Smooth muscle cell (in vitro differentiated cells): Measurements from ENCODE around the gene PRKN. TPM values are rescaled to one million over a fixed set of nuclear protein-coding genes. Genes with fewer than 3 reads are reported as not detected.

ENCODE experiments used
- DNase-seq: peaks from one replicate; lab custom pipeline; 2025; ENCODE audit not compliant: unreplicated experiment; lab: John Stamatoyannopoulos, UW
- H2AFZ ChIP-seq: fragments of 200-600 bp; sonication (generic); 2 replicates; pipeline ENCODE4 v1.6.0; 2016; ENCODE audit warnings: antibody characterized with exemption, low read depth, mild to moderate bottlenecking
- H3F3A ChIP-seq: fragments of 200-600 bp; sonication (generic); 2 replicates; pipeline ENCODE4 v1.6.0; 2017; ENCODE audit warnings: antibody characterized with exemption, low read depth
- H3K27ac ChIP-seq: fragments of 200-600 bp; sonication (generic); 2 replicates; pipeline ENCODE4 v1.5.1; 2016; ENCODE audit warnings: low read depth, mild to moderate bottlenecking
- H3K27me3 ChIP-seq: fragments of 200-600 bp; sonication (generic); 2 replicates; pipeline ENCODE4 v1.6.1; 2016; ENCODE audit warnings: low read depth, mild to moderate bottlenecking
- H3K36me3 ChIP-seq: fragments of 200-600 bp; sonication (generic); 2 replicates; pipeline ENCODE4 v1.5.1; 2016; ENCODE audit warnings: low read depth
- H3K4me1 ChIP-seq: fragments of 200-600 bp; sonication (generic); 2 replicates; pipeline ENCODE4 v1.5.1; 2016; ENCODE audit warnings: low read depth
- H3K4me2 ChIP-seq: fragments of 200-600 bp; sonication (generic); 2 replicates; pipeline ENCODE4 v1.6.0; 2016; ENCODE audit warnings: mild to moderate bottlenecking
- H3K4me3 ChIP-seq: fragments of 200-600 bp; sonication (generic); 2 replicates; pipeline ENCODE4 v1.5.1; 2016; ENCODE audit warnings: mild to moderate bottlenecking
- H3K79me2 ChIP-seq: fragments of 200-600 bp; sonication (generic); 2 replicates; pipeline ENCODE4 v1.6.0; 2016; ENCODE audit warnings: low read depth, mild to moderate bottlenecking
- H3K9ac ChIP-seq: fragments of 200-600 bp; sonication (generic); 2 replicates; pipeline ENCODE4 v1.6.0; 2016; ENCODE audit warnings: low read depth
- H3K9me3 ChIP-seq: fragments of 200-600 bp; sonication (generic); replicated peaks from 2 replicates; pipeline ENCODE4 v1.5.1; 2016; ENCODE audit warnings: low read depth
- H4K20me1 ChIP-seq: fragments of 200-600 bp; sonication (generic); 2 replicates; pipeline ENCODE4 v1.6.0; 2016; ENCODE audit warnings: low read depth
- CTCF ChIP-seq: fragments of 200-600 bp; sonication (generic); IDR thresholded peaks from 2 replicates; pipeline ENCODE4 v1.5.1; 2017; ENCODE audit warnings: borderline replicate concordance, mild to moderate bottlenecking, antibody characterized with exemption; ENCODE audit not compliant: insufficient read depth, poor library complexity, severe bottlenecking
- WGBS: methylation state at CpG from one replicate; pipeline ENCODE4 v1.1.7; 2016; ENCODE audit warnings: low lambda C conversion rate; 5-methylcytosine and 5-hydroxymethylcytosine counted together
- polyA plus RNA-seq: library from polyadenylated mRNA; unstranded; fragments of >200 nt; fragmentation: Nextera tagmentation; extraction: Ambion mirVana; gene quantifications from 2 replicates; pipeline ENCODE4 v1.2.1, GENCODE V29; 2016
- total RNA-seq: library from RNA; depleted of rRNA; stranded (reverse); fragments of >200 nt; gene quantifications from 2 replicates; pipeline ENCODE4 v1.2.3, GENCODE V29; 2014

Gene PRKN
- total and polyA plus RNA-seq, 2 experiments from 2014 or later: 0.81 to 5.1 TPM

GRCh38 chr6:161711938-161712337, 1015.6 kb downstream of the PRKN start:
- Histone ChIP-seq H4K20me1 (no peaks in the 10 kb centered on the region), H3F3A (no peaks in the 10 kb centered on the region), H3K79me2 (no peaks in the 10 kb centered on the region), H3K9ac (no peak overlapping the region), H2AFZ (no peak overlapping the region), H3K4me1 (no peaks in the 10 kb centered on the region), H3K4me2 (no peak overlapping the region), H3K9me3 (no peaks in the 10 kb centered on the region), H3K27ac (no peak overlapping the region), H3K27me3 (peaks cover 13% of the 10 kb centered on the region), H3K4me3 (no peak overlapping the region), H3K36me3 (no peaks in the 10 kb centered on the region)
- TF ChIP-seq CTCF: no peak
- WGBS: 87% methylated on average over 1 of the region's 1 CpG
- no peak for DNase-seq

DNA sequence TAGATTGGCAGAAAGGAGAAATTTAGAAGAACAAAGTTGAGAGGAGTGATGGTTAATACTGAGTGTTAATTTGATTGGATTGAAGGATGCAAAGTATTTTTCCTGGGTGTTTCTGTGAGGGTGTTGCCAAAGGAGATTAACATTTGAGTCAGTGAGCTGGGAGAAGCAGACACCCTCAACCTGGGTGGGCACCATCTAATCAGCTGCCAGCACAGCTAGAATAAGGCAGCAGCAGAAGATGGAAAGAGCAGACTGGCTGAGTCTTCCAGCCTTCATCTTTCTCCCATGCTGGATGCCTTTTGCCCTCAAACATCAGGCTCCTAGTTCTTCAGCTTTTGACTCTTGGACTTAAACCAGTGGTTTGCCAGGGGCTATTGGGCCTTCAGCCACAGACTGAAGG, 1016.1 kb downstream of the PRKN start:
- Histone ChIP-seq H3K36me3 (no peaks in the 10 kb centered on the region), H3K27me3 (peaks cover 14% of the 10 kb centered on the region), H3K4me1 (no peaks in the 10 kb centered on the region), H3K4me3 (no peak overlapping the region), H3K9ac (no peak overlapping the region), H3F3A (no peaks in the 10 kb centered on the region), H3K79me2 (no peaks in the 10 kb centered on the region), H3K27ac (no peak overlapping the region), H3K4me2 (no peak overlapping the region), H4K20me1 (no peaks in the 10 kb centered on the region), H3K9me3 (no peaks in the 10 kb centered on the region), H2AFZ (no peak overlapping the region)
- DNase-seq: no peak
- no peak for TF ChIP-seq CTCF

- H3K9me3 ChIP-seq: no peaks in the 10 kb centered on the region
- peaks cover 14% of the 10 kb centered on the region for H3K27me3 ChIP-seq
- TF ChIP-seq CTCF: no peak
- no peaks in the 10 kb centered on the region for H3K4me1 ChIP-seq
- H3K4me2 ChIP-seq: no peak overlapping the region
- no peaks in the 10 kb centered on the region for H4K20me1 ChIP-seq
- no peak overlapping the region for H2AFZ ChIP-seq
- DNase-seq: no peak
- H3K36me3 ChIP-seq: no peaks in the 10 kb centered on the region
- WGBS: 88% methylated on average over 2 of the region's 2 CpGs
- no peak overlapping the region for H3K4me3 ChIP-seq
- H3K9ac ChIP-seq: no peak overlapping the region
- no peaks in the 10 kb centered on the region for H3K79me2 ChIP-seq
- no peak overlapping the region for H3K27ac ChIP-seq
- H3F3A ChIP-seq: no peaks in the 10 kb centered on the region
Measured at GRCh38 chr6:161710698-161711097, 1016.9 kb downstream of the PRKN start.

DNA sequence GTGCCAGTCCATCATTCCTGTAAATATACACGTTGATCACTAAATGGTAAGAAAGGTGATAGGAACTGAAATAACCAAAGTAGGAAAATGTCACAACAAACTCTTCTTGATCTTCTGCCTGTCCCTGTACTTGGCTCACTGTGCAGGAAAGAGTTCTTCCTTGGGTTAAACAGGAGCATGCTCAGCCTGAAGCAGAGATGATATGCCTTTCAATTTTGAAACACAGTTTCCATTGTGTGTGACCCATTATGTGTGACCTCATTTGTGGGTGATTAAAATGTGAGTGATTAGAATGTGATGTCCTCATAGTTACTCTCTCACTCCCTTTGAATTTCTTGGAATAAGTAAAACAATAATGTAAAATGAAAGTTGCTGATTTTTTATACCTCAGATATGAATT, 1026.5 kb downstream of the PRKN start:
- Histone ChIP-seq H2AFZ (no peak overlapping the region), H3K4me1 (no peaks in the 10 kb centered on the region), H3K4me2 (no peak overlapping the region), H3K79me2 (no peaks in the 10 kb centered on the region), H4K20me1 (no peaks in the 10 kb centered on the region), H3K4me3 (no peak overlapping the region), H3F3A (no peaks in the 10 kb centered on the region), H3K36me3 (no peaks in the 10 kb centered on the region), H3K9ac (no peak overlapping the region), H3K9me3 (no peaks in the 10 kb centered on the region), H3K27me3 (no peaks in the 10 kb centered on the region), H3K27ac (no peak overlapping the region)
- 72% methylated on average over 1 of the region's 1 CpG for WGBS
- no peak for DNase-seq
- no peak for TF ChIP-seq CTCF
